ELR (cell line): ENCODE data around the gene KCNQ2.

Experiments used
- DNase-seq: peaks from one replicate; pipeline ENCODE4 v3.0.0-alpha.2; 2015; ENCODE audit warnings: low read depth

The KCNQ2 gene

GRCh38 chr20:63501818-63502670 is 29.6 kb upstream of the KCNQ2 start:
- DNase-seq: no peak

- no peak for DNase-seq
Measured at GRCh38 chr20:63500902-63501817, 28.7 kb upstream of the KCNQ2 start.

GRCh38 chr20:63500151-63500901 is 27.9 kb upstream of the KCNQ2 start:
- DNase-seq: no peak

GRCh38 chr20:63499338-63499969 is 27.0 kb upstream of the KCNQ2 start:
- DNase-seq: no peak

GRCh38 chr20:63498960-63499337 is 26.5 kb upstream of the KCNQ2 start, which contains the start of gene EEF1A2:
TSS of gene EEF1A2 (minus strand) at chr20:63499083. CDS start at chr20:63497763, 1,320 bp downstream.
- peak; percentile 39 for DNase-seq

GRCh38 chr20:63497946-63498935 is 25.8 kb upstream of the KCNQ2 start:
- DNase-seq: peak; percentile 71

- DNase-seq: no peak
Measured at GRCh38 chr20:63497138-63497945, 24.9 kb upstream of the KCNQ2 start.

GRCh38 chr20:63496596-63497120 is 24.2 kb upstream of the KCNQ2 start:
- DNase-seq: no peak

- DNase-seq: peak; percentile 72
Measured at GRCh38 chr20:63495741-63496595, 23.5 kb upstream of the KCNQ2 start.

- DNase-seq: no peak
Measured at GRCh38 chr20:63495167-63495720, 22.8 kb upstream of the KCNQ2 start.

GRCh38 chr20:63494420-63495166 is 22.1 kb upstream of the KCNQ2 start:
- no peak for DNase-seq

GRCh38 chr20:63494084-63494419 is 21.6 kb upstream of the KCNQ2 start:
- no peak for DNase-seq

GRCh38 chr20:63493563-63494020 is 21.1 kb upstream of the KCNQ2 start:
- DNase-seq: no peak

GRCh38 chr20:63492982-63493381 is 20.5 kb upstream of the KCNQ2 start:
- DNase-seq: no peak

- DNase-seq: no peak
Measured at GRCh38 chr20:63492518-63492917, 20.1 kb upstream of the KCNQ2 start.

- DNase-seq: no peak
Measured at GRCh38 chr20:63491635-63492230, 19.3 kb upstream of the KCNQ2 start.

GRCh38 chr20:63491078-63491477 is 18.6 kb upstream of the KCNQ2 start:
- no peak for DNase-seq
